H1 (cell line): ENCODE results near the gene ZFP69.

Experiments used
- BCL11A ChIP-seq, 2 experiments: IDR thresholded peaks; one replicate each; pipeline ENCODE4 v1.6.1; 2011; ENCODE audit warnings: low read depth in 2 of 2, low read length in 2 of 2, mild to moderate bottlenecking in 2 of 2
- CEBPB ChIP-seq: IDR thresholded peaks from 2 replicates; pipeline ENCODE4 v1.6.1; 2012; ENCODE audit warnings: low read depth, low read length
- CREB1 ChIP-seq: IDR thresholded peaks from 2 replicates; pipeline ENCODE4 v1.6.1; 2012; ENCODE audit warnings: inconsistent platforms
- EP300 ChIP-seq, 2 experiments: IDR thresholded peaks; 1 replicate in 1 of 2; 2 replicates in 1 of 2; pipeline ENCODE4 v1.6.1; 2011 to 2012; ENCODE audit warnings: low read depth in 2 of 2, low read length in 2 of 2, mild to moderate bottlenecking in 2 of 2, borderline replicate concordance in 1 of 2, inconsistent platforms in 1 of 2, moderate library complexity in 1 of 2
- POLR2AphosphoS5 ChIP-seq: IDR thresholded peaks from 2 replicates; pipeline ENCODE4 v1.6.1; 2011; ENCODE audit warnings: low read depth, low read length
- TF ChIP-seq, protein P1 (sequence below), 3 experiments: IDR thresholded peaks; 1 replicate in 2 of 3; 2 replicates in 1 of 3; pipeline versions ENCODE4 v1.5.1 to v1.6.1; 2011; ENCODE audit warnings: low read length in 3 of 3, mild to moderate bottlenecking in 3 of 3, inconsistent platforms in 2 of 3, low read depth in 1 of 3, moderate library complexity in 1 of 3; ENCODE audit not compliant: insufficient read depth in 1 of 3; ENCODE audit errors: control extremely low read depth in 1 of 3

DNA sequence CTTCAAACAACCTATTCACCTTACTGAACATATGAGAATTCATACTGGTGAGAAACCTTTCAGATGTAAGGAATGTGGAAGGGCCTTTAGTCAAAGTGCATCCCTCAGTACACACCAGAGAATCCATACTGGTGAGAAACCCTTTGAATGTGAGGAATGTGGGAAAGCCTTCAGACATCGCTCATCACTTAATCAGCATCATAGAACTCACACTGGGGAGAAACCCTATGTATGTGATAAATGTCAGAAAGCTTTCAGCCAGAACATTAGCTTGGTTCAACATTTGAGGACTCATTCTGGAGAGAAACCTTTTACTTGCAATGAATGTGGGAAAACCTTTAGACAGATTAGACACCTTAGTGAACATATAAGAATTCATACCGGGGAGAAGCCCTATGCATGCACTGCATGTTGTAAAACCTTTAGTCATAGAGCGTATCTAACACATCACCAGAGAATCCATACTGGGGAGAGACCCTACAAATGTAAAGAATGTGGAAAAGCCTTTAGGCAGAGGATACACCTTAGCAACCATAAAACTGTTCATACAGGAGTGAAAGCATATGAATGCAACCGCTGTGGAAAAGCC lies 18.3 kb downstream of the ZFP69 start:
- TF ChIP-seq CEBPB: no peak
- no peak for TF ChIP-seq POLR2AphosphoS5
- no peak for TF ChIP-seq BCL11A (IDR thresholded peaks at IDR 0.05; ENCODE audit: low read depth in 2 of 2, low read length in 2 of 2)
- TF ChIP-seq EP300 (IDR thresholded peaks at IDR 0.05; ENCODE audit: borderline replicate concordance in 1 of 2, low read depth in 2 of 2, low read length in 2 of 2): no peak
- TF ChIP-seq, protein P1, sequence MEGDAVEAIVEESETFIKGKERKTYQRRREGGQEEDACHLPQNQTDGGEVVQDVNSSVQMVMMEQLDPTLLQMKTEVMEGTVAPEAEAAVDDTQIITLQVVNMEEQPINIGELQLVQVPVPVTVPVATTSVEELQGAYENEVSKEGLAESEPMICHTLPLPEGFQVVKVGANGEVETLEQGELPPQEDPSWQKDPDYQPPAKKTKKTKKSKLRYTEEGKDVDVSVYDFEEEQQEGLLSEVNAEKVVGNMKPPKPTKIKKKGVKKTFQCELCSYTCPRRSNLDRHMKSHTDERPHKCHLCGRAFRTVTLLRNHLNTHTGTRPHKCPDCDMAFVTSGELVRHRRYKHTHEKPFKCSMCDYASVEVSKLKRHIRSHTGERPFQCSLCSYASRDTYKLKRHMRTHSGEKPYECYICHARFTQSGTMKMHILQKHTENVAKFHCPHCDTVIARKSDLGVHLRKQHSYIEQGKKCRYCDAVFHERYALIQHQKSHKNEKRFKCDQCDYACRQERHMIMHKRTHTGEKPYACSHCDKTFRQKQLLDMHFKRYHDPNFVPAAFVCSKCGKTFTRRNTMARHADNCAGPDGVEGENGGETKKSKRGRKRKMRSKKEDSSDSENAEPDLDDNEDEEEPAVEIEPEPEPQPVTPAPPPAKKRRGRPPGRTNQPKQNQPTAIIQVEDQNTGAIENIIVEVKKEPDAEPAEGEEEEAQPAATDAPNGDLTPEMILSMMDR (IDR thresholded peaks at IDR 0.05; ENCODE audit: control extremely low read depth in 1 of 3, insufficient read depth in 1 of 3, low read depth in 1 of 3, low read length in 3 of 3): no peak
- no peak for TF ChIP-seq CREB1
